Measurements from ENCODE around the gene TMEM200A. TPM values are rescaled to one million over a fixed set of nuclear protein-coding genes. Genes with fewer than 3 reads are reported as not detected.

TMEM200A gene
- polyA plus RNA-seq, 1 donor: 12.7 TPM

- no peak for DNase-seq (ENCODE audit: low read depth)
Measured at GRCh38 chr6:130424710-130425109, 58.9 kb downstream of the TMEM200A start.

GRCh38 chr6:130425537-130425936 is 59.7 kb downstream of the TMEM200A start:
- no peak for DNase-seq (ENCODE audit: low read depth)

DNA sequence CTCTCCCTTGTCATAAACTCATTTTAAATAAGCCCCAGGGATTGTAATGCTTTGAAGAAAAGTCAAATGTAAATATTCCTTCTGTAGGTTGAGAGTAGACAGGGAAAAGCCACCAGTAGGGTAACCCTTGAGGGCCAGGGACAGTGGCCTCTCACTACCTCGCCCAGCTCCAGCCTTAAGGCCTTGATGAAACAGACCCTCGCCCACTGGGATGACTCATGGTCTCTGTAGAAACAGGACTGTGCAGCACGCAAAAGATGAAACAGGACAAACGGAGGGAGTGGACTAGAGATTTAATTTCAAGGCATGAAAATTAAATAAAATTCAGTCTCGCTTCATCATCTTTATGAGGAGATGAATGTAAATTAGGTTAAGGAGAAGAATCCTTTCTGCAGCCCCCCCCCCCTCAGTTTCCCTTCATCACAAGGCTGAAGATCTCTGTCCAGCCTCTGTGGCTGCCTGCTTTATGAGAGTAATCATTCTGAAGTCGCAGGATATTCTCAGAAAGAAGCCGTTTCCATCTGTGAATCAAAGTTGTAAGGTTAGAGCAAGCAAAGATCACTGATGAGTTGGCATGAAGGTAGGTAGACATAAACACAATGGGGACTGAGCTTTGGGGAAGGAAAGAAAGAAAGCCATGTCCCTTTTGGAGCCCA is 60.4 kb downstream of the TMEM200A start:
- no peak for DNase-seq (ENCODE audit: low read depth)

DNA sequence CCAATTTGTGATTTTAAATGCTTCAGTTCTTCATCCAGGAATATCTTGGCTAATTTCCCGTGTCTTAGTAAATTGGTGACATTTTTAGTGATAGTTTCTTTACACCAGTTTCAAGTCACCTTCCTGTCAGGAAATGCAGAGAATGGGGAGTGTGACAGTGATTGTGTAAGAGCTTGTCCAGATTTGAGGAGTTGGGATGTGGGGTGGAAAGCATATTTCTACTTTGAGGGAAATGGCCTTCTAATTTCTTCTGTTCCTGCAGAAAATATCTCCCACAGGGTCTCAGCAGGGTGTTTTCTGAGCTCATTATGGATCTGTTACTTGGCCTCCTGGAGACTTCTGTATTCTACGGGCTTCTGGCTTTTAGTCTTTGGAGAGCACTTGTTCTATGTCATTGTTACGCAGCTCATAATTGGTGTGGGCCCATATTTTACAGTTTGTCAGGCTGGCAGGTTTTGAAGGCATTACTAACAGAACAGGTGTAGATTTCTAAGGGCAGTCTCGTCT is 65.6 kb downstream of the TMEM200A start:
- no peak for DNase-seq (ENCODE audit: low read depth)

DNA sequence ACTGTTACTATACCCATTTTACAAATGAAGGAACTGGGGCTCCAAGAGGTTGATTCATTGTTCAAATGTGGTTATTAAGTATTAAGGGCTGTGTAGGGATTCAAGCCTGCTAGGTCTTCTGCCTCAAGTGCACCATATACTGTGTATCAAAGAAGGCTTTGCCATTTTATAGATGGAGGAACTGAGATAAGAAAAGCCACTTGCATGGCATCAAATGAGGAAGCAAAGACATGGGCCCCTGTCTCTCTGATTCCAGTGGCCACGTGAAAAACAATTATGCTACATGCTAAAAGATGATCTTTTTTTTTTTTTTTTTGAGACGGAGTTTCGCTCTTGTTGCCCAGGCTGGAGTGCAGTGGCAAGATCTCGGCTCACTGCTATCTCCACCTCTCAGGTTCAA is 67.0 kb downstream of the TMEM200A start:
- DNase-seq (ENCODE audit: low read depth): no peak

DNA sequence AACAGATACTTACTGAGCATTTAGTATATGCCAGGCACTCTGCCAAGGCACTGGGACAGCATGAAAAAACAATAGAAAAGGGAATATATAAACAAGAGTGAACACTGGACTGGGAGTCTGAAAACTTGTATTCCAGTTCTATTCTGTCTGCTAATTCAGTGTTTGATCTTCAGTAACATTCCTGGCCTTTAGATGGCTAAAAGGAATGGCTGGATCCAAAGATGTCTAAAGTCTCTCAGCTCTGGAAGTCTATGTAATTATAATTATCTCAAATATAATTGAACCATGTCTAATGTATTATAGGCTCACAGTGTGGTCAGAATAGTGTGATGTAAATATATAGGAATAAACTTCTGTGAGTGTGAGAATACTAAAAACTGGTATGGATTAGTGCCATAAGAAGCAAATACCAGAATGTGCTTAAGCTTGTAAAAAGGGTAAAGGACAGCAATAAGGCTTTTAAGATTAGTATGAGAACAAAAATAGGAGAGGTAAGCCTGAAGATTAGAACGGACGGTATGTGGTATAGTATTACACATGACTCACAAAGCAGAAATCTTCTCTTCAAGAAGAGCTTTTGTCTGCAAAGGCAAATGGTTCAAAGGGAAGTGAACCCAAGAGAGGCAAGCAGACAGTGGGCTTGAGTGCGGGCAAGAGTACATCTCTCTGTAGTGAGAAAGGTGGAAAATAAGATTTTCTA is 68.5 kb downstream of the TMEM200A start:
- DNase-seq (ENCODE audit: low read depth): no peak

GRCh38 chr6:130435181-130435580 is 69.4 kb downstream of the TMEM200A start:
- no peak for DNase-seq (ENCODE audit: low read depth)

- DNase-seq (ENCODE audit: low read depth): no peak
Measured at GRCh38 chr6:130437961-130438360, 72.1 kb downstream of the TMEM200A start.

DNA sequence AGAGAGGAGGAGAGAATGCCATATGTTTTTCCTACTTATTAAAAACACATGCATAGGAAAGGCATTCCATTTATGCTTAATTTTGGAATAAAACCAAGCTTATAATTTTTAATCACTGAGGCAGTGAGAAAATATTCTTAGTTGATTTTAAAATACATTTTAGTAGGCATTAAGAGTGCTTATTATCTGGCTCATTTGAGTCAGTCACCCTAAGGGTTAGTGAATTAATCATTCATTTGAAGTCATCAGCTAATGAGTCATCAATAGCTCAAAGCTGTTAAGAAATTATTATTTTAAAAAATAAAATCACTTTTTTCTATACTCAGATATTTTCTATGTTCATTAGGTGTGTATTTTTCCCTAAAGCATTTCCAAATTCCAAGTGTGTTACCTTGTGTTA is 81.6 kb downstream of the TMEM200A start:
- no peak for DNase-seq (ENCODE audit: low read depth)

GRCh38 chr6:130452336-130452735 is 86.5 kb downstream of the TMEM200A start:
- DNase-seq (ENCODE audit: low read depth): no peak

GRCh38 chr6:130453230-130453629 is 87.4 kb downstream of the TMEM200A start:
- no peak for DNase-seq (ENCODE audit: low read depth)

GRCh38 chr6:130457605-130458004 is 91.8 kb downstream of the TMEM200A start:
- DNase-seq (ENCODE audit: low read depth): no peak

GRCh38 chr6:130459316-130459715 is 93.5 kb downstream of the TMEM200A start:
- no peak for DNase-seq (ENCODE audit: low read depth)

DNA sequence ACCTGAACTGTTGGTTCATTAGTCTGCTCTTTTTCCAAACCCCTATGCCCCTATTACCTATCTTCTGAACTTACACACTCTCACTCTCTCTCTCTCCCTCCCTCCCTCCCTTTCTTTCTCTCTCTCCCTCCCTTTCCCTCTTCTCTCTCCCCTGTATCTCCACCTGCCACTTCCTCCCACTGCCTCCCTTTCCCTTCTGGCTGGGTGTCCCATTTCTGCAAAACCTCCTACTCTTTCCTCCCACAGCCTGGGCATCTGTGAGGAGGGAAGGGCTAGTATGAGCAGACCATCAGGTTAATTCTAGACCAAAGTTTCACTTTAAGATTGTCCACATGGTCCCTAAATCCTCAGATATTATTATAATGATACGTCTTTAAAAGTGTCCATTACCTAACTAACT is 95.1 kb downstream of the TMEM200A start:
- no peak for DNase-seq (ENCODE audit: low read depth)

DNA sequence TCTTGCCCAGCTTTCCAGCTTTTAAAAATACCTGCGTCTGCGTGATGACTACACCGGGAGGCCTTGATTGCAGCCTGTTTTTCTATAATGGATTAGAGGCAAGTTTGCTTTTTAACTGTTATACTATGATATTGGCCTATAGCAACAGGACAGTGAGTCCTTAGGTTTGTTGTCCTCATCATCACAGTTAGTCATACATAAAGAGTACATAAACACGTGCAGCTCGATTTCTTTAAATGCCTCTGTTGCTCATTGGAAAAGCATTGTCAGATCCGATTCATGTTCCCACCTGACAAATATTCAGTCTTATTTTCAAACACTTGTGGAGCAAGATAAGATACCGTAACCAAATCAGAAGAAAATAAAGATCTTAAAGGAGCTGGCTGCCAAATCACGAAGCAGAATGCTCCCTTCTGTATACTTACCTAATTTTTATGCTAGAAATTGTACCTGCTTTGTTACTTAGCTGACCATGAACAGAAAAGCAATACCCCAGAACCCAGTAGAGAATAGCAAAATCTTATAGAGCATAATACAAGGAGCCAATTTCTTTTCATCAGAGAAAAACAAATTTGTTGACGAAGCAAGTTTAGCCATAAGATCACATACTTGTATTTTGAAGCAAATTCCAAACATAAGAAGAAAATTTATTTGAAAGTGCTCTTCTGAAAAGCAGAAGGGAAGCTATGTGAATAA is 100.4 kb downstream of the TMEM200A start:
- no peak for DNase-seq (ENCODE audit: low read depth)

DNA sequence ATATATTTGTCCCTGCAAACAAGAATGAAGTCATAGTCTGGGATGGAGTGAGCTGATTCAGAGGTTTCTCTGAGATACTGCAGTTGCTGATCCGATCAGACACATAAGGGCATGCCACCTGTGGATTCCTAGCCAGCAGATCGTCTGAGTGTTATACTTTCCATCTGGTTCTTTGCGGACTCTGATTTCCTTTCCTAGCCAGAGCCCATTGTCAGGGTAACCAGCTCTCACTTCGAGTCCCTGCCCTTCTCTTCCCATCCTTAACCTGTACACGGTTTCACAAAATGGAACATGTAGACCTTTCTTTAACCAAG is 100.9 kb downstream of the TMEM200A start:
- DNase-seq (ENCODE audit: low read depth): no peak

GRCh38 chr6:130467146-130468050 is 101.6 kb downstream of the TMEM200A start:
- DNase-seq (ENCODE audit: low read depth): no peak

- DNase-seq (ENCODE audit: low read depth): no peak
Measured at GRCh38 chr6:130470766-130471165, 104.9 kb downstream of the TMEM200A start.

DNA sequence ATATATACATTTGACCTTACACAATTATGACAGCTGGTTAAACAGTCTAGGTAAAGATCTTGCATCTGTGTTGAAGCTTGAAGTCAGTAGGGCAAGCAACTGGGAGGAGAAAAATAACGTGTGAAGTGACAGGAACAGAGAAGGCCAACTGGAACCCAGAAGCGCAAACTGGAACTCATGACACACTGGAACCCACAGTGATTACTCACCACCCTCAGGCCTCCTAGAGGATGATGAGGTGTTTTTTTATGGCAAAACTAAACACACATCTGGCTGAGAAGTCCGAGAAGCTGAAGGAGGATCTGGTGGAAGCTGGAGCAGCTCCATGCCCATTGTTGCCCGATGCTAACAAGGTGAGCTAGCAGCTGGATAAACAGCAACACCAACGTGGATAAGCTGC is 108.1 kb downstream of the TMEM200A start:
- DNase-seq (ENCODE audit: low read depth): no peak

GRCh38 chr6:130482645-130483390 is 117.0 kb downstream of the TMEM200A start:
- no peak for DNase-seq (ENCODE audit: low read depth)

DNA sequence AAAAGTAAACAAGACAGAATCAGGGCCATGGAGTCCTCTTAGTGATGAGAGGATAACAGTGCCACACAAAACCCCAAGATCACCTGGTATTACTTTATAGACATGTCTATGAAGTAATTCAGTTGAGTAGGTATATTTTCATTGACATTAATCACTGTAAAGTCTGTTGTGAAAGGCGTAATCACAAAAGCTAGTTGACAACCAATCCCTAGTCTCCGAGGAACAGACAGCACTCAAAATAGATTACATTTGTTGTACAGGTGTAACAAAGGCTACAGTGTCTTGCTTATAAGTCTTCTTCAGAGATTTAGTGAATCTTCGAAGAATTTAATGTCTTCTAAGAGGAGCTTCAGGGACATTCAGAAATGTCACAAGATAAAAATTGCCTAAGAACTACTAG is 120.1 kb downstream of the TMEM200A start:
- no peak for DNase-seq (ENCODE audit: low read depth)

Measured in forelimb muscle (tissue), 1 donor.